C4-2B (cell line): Measurements from ENCODE around the gene HOXD11.

ENCODE experiments used
- CTCF ChIP-seq: fragments of 450-650 bp; conservative IDR thresholded peaks from 2 replicates; pipeline ENCODE4 v1.5.1; 2017; ENCODE audit warnings: mild to moderate bottlenecking
- ZFX ChIP-seq: fragments of 450-650 bp; IDR thresholded peaks from 2 replicates; pipeline ENCODE4 v1.6.1; 2017

DNA sequence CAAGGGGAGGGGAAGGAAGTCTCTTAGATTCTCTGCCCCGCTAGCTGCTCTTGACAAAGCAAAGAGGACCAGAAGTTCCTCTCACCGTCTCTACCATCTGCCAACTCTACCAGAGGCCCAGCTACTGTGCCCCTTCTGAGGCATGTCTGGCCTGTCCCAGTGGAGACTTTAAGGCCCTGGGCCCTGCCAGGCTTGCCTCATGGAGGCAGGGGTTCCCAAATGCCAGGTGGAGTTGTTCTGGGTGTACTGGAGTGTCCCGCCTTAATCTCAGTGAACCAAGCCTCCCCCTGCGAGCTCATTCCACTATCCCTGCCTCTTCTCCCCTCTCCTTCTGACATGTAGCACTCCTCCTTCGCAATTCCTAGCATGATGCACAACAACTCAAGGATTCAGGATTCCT is 5.2 kb upstream of the HOXD11 start:
- TF ChIP-seq CTCF (no peak), ZFX (no peak)
